ENCODE data around the gene MOB3A.
A peak's percentile ranks its signal among the peaks of the same experiment; 100 is the strongest.
"Not testable (repeated sequence)": the region's sequence is repeated elsewhere in the genome, so short reads cannot be mapped to it uniquely, and the experiment has no call there.

The MOB3A gene

DNA sequence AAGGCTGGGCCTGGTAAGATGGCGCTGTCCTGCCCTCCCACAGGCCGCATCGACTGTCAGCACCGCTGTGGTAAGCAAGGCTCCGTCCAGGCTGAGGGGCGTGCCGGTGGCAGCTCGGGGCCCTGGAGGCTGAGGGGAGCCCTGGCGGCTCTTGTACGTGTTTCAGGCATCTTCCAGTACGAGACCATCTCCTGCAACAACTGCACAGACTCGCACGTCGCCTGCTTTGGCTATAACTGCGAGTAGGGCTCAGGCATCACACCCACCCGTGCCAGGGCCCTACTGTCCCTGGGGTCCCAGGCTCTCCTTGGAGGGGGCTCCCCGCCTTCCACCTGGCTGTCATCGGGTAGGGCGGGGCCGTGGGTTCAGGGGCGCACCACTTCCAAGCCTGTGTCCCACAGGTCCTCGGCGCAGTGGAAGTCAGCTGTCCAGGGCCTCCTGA lies 1.8 kb upstream of the MOB3A start:
- H3K27me3 ChIP-seq (ENCODE audit: control insufficient read depth in 1 of 2, insufficient read depth in 1 of 2, low read length in 2 of 2), result no peaks in the 10 kb centered on the region
- no peak overlapping the region for H2BK12ac ChIP-seq (ENCODE audit: low read length in 2 of 2)
- no peak for DNase-seq
- H3K9ac ChIP-seq (ENCODE audit: low read length), result no peak overlapping the region
- H3K18ac ChIP-seq (ENCODE audit: low read depth in 1 of 2, low read length in 2 of 2), result no peak overlapping the region
- H3K27ac ChIP-seq (ENCODE audit: low read length, poor library complexity, severe bottlenecking), result no peak overlapping the region
- H4K8ac ChIP-seq (ENCODE audit: low read length), result no peak overlapping the region
- no peak overlapping the region for H2AFZ ChIP-seq (ENCODE audit: low read depth, low read length)
- H2BK15ac ChIP-seq (ENCODE audit: low read depth, poor library complexity, severe bottlenecking), result no peak overlapping the region
- no peak overlapping the region for H3K23ac ChIP-seq (ENCODE audit: low read length in 2 of 2)
- no peak overlapping the region for H2BK120ac ChIP-seq (ENCODE audit: low read depth, low read length)
- no peak overlapping the region for H3K14ac ChIP-seq (ENCODE audit: low read length in 2 of 2)
- peaks cover 25% of the 10 kb centered on the region for H3K4me1 ChIP-seq (ENCODE audit: control insufficient read depth, insufficient read depth, low read depth, low read length)
- H3K4me2 ChIP-seq (ENCODE audit: low read length, poor library complexity, severe bottlenecking), result no peak overlapping the region
- H2BK5ac ChIP-seq (ENCODE audit: low read depth, low read length, poor library complexity, severe bottlenecking), result no peak overlapping the region
- H3K4me3 ChIP-seq (ENCODE audit: insufficient read depth in 1 of 2, low read depth in 1 of 2, low read length in 2 of 2), result no peak overlapping the region
- H2AK5ac ChIP-seq (ENCODE audit: low read length, severe bottlenecking), result no peak overlapping the region
- H3K79me1 ChIP-seq (replicated peaks; ENCODE audit: low read length, poor library complexity, severe bottlenecking), result peaks cover 12% of the 10 kb centered on the region
- 91% methylated on average over 23 of the region's 23 CpGs for WGBS
- no peak overlapping the region for H4K91ac ChIP-seq (ENCODE audit: low read length)
- peaks cover 42 to 49% of the 10 kb centered on the region in 2 experiments for H3K36me3 ChIP-seq (ENCODE audit: control insufficient read depth in 1 of 2, insufficient read depth in 2 of 2, low read depth in 1 of 2, low read length in 2 of 2)
- no peaks in the 10 kb centered on the region for H3K9me3 ChIP-seq (ENCODE audit: control insufficient read depth, low read length)
- no peak overlapping the region for H3K4ac ChIP-seq (ENCODE audit: low read depth in 1 of 2, low read length in 2 of 2)

DNA sequence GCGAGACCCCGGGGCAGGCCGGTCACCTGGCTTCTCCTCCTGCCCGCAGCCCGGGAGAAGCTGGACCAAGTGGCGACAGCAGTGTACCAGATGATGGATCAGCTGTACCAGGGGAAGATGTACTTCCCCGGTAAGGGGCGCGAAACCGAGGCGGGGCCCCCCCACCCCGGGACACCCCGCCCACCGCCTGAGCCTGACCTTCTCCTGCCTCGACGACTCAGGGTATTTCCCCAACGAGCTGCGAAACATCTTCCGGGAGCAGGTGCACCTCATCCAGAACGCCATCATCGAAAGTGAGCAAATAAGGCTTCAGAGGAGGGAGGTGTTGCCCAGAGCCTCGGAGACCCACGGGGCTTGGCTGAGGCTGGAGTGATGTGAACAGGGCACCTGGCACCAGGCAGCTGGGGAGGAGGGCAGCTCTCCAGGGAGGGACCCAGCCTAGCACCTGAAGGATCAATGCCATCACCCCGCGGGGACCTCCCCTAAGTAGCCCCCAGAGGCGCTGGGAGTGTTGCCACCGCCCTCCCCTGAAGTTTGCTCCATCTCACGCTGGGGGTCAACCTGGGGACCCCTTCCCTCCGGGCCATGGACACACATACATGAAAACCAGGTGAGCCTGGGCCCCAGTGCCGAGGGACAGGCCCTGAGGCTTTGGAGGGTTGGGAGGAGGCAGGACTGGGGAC lies 1.2 kb upstream of the MOB3A start:
- H2AK5ac ChIP-seq (ENCODE audit: low read length, severe bottlenecking), result no peak overlapping the region
- no peak overlapping the region for H3K4ac ChIP-seq (ENCODE audit: low read depth in 1 of 2, low read length in 2 of 2)
- H3K18ac ChIP-seq (ENCODE audit: low read depth in 1 of 2, low read length in 2 of 2), result no peak overlapping the region
- peaks cover 45 to 48% of the 10 kb centered on the region in 2 experiments for H3K36me3 ChIP-seq (ENCODE audit: control insufficient read depth in 1 of 2, insufficient read depth in 2 of 2, low read depth in 1 of 2, low read length in 2 of 2)
- DNase-seq, result no peak
- peaks cover 12% of the 10 kb centered on the region for H3K79me1 ChIP-seq (replicated peaks; ENCODE audit: low read length, poor library complexity, severe bottlenecking)
- H2BK5ac ChIP-seq (ENCODE audit: low read depth, low read length, poor library complexity, severe bottlenecking), result no peak overlapping the region
- H3K27me3 ChIP-seq (ENCODE audit: control insufficient read depth in 1 of 2, insufficient read depth in 1 of 2, low read length in 2 of 2), result no peaks in the 10 kb centered on the region
- H3K27ac ChIP-seq (ENCODE audit: low read length, poor library complexity, severe bottlenecking), result no peak overlapping the region
- H4K91ac ChIP-seq (ENCODE audit: low read length), result no peak overlapping the region
- no peaks in the 10 kb centered on the region for H3K9me3 ChIP-seq (ENCODE audit: control insufficient read depth, low read length)
- peak overlapping the region; percentile 48 to 79 for H3K4me3 ChIP-seq (ENCODE audit: insufficient read depth in 1 of 2, low read depth in 1 of 2, low read length in 2 of 2)
- H3K4me1 ChIP-seq (ENCODE audit: control insufficient read depth, insufficient read depth, low read depth, low read length), result peaks cover 24% of the 10 kb centered on the region
- H4K8ac ChIP-seq (ENCODE audit: low read length), result no peak overlapping the region
- H2BK120ac ChIP-seq (ENCODE audit: low read depth, low read length), result no peak overlapping the region
- H3K23ac ChIP-seq (ENCODE audit: low read length in 2 of 2), result no peak overlapping the region
- H3K9ac ChIP-seq (ENCODE audit: low read length), result peak overlapping the region; percentile 71
- no peak overlapping the region for H2AFZ ChIP-seq (ENCODE audit: low read depth, low read length)
- peak overlapping the region; percentile 93 for H3K4me2 ChIP-seq (ENCODE audit: low read length, poor library complexity, severe bottlenecking)
- no peak overlapping the region for H3K14ac ChIP-seq (ENCODE audit: low read length in 2 of 2)
- 59% methylated on average over 30 of the region's 30 CpGs for WGBS
- no peak overlapping the region for H2BK12ac ChIP-seq (ENCODE audit: low read length in 2 of 2)
- H2BK15ac ChIP-seq (ENCODE audit: low read depth, poor library complexity, severe bottlenecking), result no peak overlapping the region

DNA sequence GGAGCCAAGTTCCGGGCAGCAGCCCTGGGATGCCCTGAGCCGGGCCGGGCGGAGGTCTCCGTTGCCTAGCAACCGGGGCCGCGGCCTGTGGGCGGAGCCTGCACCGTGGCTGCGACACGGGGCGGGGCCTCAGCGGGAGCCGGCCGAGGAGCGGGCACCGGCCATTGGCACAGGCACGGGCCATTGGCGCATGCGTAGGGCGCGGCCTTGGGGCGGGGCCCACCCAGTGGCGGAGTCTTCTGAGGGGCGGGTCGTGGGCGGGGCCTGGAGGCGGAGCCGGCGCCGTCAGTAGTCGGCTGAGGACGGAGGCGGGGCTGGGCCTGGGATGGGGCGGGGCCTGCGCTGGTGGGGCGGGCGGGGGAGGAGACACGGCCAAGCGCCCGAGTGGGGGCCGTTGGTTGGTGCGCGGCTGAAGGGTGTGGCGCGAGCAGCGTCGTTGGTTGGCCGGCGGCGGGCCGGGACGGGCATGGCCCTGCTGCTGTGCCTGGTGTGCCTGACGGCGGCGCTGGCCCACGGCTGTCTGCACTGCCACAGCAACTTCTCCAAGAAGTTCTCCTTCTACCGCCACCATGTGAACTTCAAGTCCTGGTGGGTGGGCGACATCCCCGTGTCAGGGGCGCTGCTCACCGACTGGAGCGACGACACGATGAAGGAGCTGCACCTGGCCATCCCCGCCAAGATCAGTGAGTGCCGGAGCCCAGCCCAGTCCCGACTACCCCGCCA lies 515 bp upstream of the MOB3A start, which contains the start of gene IZUMO4:
Gene IZUMO4, plus strand, starts transcription at position 436 of the 723 bp plus-strand sequence. Its CDS starts 31 bp downstream, at position 467.
- peak within 1 kb of the TSS; percentile 91 for H3K9ac ChIP-seq (ENCODE audit: low read length)
- peak within 1 kb of the TSS; percentile 32 for H2AFZ ChIP-seq (ENCODE audit: low read depth, low read length)
- H3K27me3 ChIP-seq (ENCODE audit: control insufficient read depth in 1 of 2, insufficient read depth in 1 of 2, low read length in 2 of 2), result no peaks in the 10 kb centered on the region
- peak within 1 kb of the TSS in 1 of 2 experiments; percentile 66 for H3K4ac ChIP-seq (ENCODE audit: low read depth in 1 of 2, low read length in 2 of 2)
- peak within 1 kb of the TSS in 1 of 2 experiments; percentile 76 for H3K14ac ChIP-seq (ENCODE audit: low read length in 2 of 2)
- peaks cover 39 to 45% of the 10 kb centered on the region in 2 experiments for H3K36me3 ChIP-seq (ENCODE audit: control insufficient read depth in 1 of 2, insufficient read depth in 2 of 2, low read depth in 1 of 2, low read length in 2 of 2)
- no peaks in the 10 kb centered on the region for H3K9me3 ChIP-seq (ENCODE audit: control insufficient read depth, low read length)
- peak within 1 kb of the TSS; percentile 67 for H3K27ac ChIP-seq (ENCODE audit: low read length, poor library complexity, severe bottlenecking)
- H3K4me1 ChIP-seq (ENCODE audit: control insufficient read depth, insufficient read depth, low read depth, low read length), result peaks cover 24% of the 10 kb centered on the region
- H4K91ac ChIP-seq (ENCODE audit: low read length), result peak within 1 kb of the TSS; percentile 92
- peak within 1 kb of the TSS; percentile 97 for H4K8ac ChIP-seq (ENCODE audit: low read length)
- H3K18ac ChIP-seq (ENCODE audit: low read depth in 1 of 2, low read length in 2 of 2), result peak within 1 kb of the TSS; percentile 85 to 87
- peak within 1 kb of the TSS; percentile 93 for H3K4me2 ChIP-seq (ENCODE audit: low read length, poor library complexity, severe bottlenecking)
- WGBS, result 2% methylated on average over 48 of the region's 70 CpGs
- peak within 1 kb of the TSS; percentile 84 for H2BK5ac ChIP-seq (ENCODE audit: low read depth, low read length, poor library complexity, severe bottlenecking)
- H3K4me3 ChIP-seq (ENCODE audit: insufficient read depth in 1 of 2, low read depth in 1 of 2, low read length in 2 of 2), result peak within 1 kb of the TSS; percentile 79
- no peak within 1 kb of the TSS for H2AK5ac ChIP-seq (ENCODE audit: low read length, severe bottlenecking)
- peaks cover 9% of the 10 kb centered on the region for H3K79me1 ChIP-seq (replicated peaks; ENCODE audit: low read length, poor library complexity, severe bottlenecking)
- DNase-seq, result peak; percentile 95
- H2BK12ac ChIP-seq (ENCODE audit: low read length in 2 of 2), result no peak within 1 kb of the TSS
- H2BK15ac ChIP-seq (ENCODE audit: low read depth, poor library complexity, severe bottlenecking), result peak within 1 kb of the TSS; percentile 100
- peak within 1 kb of the TSS in 1 of 2 experiments; percentile 66 for H3K23ac ChIP-seq (ENCODE audit: low read length in 2 of 2)
- peak within 1 kb of the TSS; percentile 98 for H2BK120ac ChIP-seq (ENCODE audit: low read depth, low read length)

DNA sequence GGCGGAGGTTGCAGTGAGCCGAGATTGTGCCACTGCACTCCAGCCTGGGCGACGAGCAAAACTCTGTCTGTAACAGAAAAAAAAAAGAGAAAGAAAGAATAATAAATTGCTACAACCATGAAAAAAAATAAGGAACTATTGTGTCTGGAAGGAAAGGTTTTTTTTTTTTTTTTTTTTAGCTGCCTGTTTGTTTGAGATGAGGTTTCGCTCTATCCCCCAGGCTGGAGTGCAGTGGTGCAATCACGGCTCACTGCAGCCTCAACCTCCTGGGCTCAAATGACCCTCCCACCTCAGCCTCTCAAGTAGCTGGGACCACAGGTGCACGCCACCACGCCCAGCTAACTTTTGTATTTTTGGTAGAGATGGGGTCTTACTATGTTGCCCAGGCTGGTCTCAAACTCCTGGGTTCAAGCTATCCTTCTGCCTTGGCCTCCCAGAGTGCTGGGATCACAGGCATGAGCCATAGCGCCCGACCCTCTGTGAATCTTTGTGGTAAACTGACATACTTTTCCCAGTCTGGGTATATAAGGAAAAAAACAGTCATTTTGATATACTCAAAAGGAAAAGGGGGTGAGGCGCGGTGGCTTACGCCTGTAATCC lies 4.1 kb downstream of the MOB3A start:
- not testable (repeated sequence) for H3K79me1 ChIP-seq (replicated peaks; ENCODE audit: low read length, poor library complexity, severe bottlenecking); H2BK120ac ChIP-seq (ENCODE audit: low read depth, low read length); H2BK12ac ChIP-seq (ENCODE audit: low read length in 2 of 2); H3K4me3 ChIP-seq (ENCODE audit: insufficient read depth in 1 of 2, low read depth in 1 of 2, low read length in 2 of 2); H3K4me2 ChIP-seq (ENCODE audit: low read length, poor library complexity, severe bottlenecking); H3K27me3 ChIP-seq (ENCODE audit: control insufficient read depth in 1 of 2, insufficient read depth in 1 of 2, low read length in 2 of 2); H3K14ac ChIP-seq (ENCODE audit: low read length in 2 of 2); H3K27ac ChIP-seq (ENCODE audit: low read length, poor library complexity, severe bottlenecking); H3K23ac ChIP-seq (ENCODE audit: low read length in 2 of 2); H2AK5ac ChIP-seq (ENCODE audit: low read length, severe bottlenecking); H4K91ac ChIP-seq (ENCODE audit: low read length); H2BK15ac ChIP-seq (ENCODE audit: low read depth, poor library complexity, severe bottlenecking); H3K18ac ChIP-seq (ENCODE audit: low read depth in 1 of 2, low read length in 2 of 2); H3K4ac ChIP-seq (ENCODE audit: low read depth in 1 of 2, low read length in 2 of 2); H2AFZ ChIP-seq (ENCODE audit: low read depth, low read length); DNase-seq; H3K9me3 ChIP-seq (ENCODE audit: control insufficient read depth, low read length); H2BK5ac ChIP-seq (ENCODE audit: low read depth, low read length, poor library complexity, severe bottlenecking); H4K8ac ChIP-seq (ENCODE audit: low read length)
- H3K4me1 ChIP-seq (ENCODE audit: control insufficient read depth, insufficient read depth, low read depth, low read length), result peaks cover 43% of the 10 kb centered on the region
- peaks cover 11% of the 10 kb centered on the region in 2 experiments for H3K36me3 ChIP-seq (ENCODE audit: control insufficient read depth in 1 of 2, insufficient read depth in 2 of 2, low read depth in 1 of 2, low read length in 2 of 2)
- peak overlapping the region; percentile 70 for H3K9ac ChIP-seq (ENCODE audit: low read length)
- WGBS, result 96% methylated on average over 7 of the region's 13 CpGs

All from mesenchymal stem cell (in vitro differentiated cells and primary cell).